Sciatic nerve (tissue), 2 donors: Measurements from ENCODE around the gene TTC7B. TPM values are rescaled to one million over a fixed set of nuclear protein-coding genes. Genes with fewer than 3 reads are reported as not detected.

ENCODE experiments used
- ATAC-seq: fragments of 200-7000 bp; cut with Tn5 transposase; one replicate; pipeline ENCODE4 v1.9.1; 2020; ENCODE audit warnings: mild to moderate bottlenecking, moderate library complexity
- DNase-seq: peaks from one replicate; pipeline ENCODE4 v3.0.0-alpha.2; 2020; ENCODE audit warnings: low spot score
- intact Hi-C: fragments of 100-400 bp; cut with DNase I; formaldehyde crosslinking; loops from one replicate; pipeline ENCODE4 v1.14.2; 2022
- total RNA-seq: library from RNA; stranded (reverse); fragmentation: NEBNext Ultra II Directional; extraction: Animal tissue kit (Norgen Biotek cat#: 25700); gene quantifications from one replicate; pipeline ENCODE4 v1.2.1, GENCODE V29; 2021
- donor health status: DM: no; HTN: no; CAD: no.
- donor health status: DM: no; HTN: no; CAD: no.

Gene TTC7B
- total RNA-seq, 1 donor from 2014 or later = 41.4 TPM

DNA sequence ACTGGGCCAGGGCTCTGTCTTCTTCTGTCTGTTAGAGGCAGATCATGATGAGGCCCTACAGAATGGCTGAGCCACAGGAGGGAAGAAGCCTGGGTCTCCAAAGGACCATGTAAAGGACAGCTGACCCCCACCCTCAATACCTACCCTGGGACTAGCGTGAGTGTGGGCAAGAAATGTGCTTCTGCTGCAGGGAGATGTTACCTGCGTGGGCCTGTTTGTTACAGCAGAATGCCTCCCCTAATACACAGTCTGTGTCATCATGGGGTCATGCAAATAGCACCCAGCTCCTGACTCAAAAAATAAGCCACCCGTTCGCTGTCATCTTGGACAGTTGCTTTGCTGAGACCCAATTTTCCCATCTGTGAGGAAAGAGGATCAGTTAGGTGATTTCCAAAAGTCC lies 328.8 kb downstream of the TTC7B start:
- no peak for DNase-seq
- no peak for ATAC-seq
- intact Hi-C loops = no loop called here

DNA sequence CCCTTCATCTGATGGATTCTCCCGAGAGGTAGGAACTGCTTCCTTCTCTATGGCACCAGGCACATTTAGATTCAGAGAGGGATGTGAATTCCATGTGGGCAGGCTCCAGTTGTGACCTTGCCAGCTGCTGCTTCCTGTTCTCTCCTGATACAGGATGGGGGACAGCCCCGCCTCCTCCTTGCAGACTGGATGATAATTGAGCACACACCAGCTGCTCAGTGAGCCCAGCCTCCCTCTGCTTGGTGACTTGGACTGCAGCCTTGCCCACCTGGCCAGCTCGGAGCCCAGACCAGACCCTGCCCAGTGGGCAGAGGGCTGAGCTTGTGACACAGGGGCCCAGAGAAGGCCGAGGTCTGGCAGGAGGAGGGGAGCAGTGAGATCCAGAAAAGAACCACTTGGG lies 329.2 kb downstream of the TTC7B start:
- ATAC-seq (no peak), DNase-seq (no peak)
- intact Hi-C loops = no loop called here

DNA sequence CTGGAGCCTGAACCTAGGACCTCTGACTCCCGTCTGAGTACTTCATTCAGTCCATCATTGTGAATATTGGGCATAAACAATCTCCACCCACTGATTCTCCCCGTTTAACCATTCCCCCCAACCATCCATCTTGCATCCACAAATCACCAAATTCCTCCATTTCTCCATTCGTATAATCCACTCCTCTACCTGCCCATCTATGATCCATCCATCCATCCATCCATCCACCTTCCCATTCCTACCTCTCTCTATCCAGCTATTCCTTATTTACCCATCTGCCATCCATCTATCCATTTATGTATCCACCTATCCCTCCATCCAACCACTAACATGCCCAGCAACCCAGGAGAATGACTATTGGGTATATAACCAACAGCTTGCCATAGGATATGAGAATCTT lies 331.9 kb downstream of the TTC7B start:
- DNase-seq (no peak), ATAC-seq (no peak)
- intact Hi-C loops = no loop called here

DNA sequence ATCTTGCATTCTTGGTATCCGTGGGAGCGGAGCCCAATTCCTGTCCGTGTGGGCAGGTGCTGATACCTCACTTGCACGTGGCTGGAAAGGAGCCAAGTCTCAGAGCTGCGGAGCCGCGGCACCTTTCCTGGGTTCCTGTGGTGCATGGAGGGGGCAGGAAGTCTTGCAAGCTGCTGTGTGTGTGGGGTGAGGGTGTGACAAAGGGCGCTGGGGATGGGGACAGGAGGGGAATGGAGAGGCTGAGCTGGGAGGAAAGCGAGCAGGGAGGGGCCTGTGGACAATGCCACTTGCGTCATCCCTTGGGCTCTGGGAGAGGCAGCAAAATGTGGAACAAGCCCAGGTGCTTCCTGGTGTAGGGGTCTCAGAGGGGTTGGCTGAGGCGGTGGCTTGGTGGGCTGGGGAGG lies 332.7 kb downstream of the TTC7B start:
- ATAC-seq (no peak), DNase-seq (no peak)
- intact Hi-C loops = no loop called here

DNA sequence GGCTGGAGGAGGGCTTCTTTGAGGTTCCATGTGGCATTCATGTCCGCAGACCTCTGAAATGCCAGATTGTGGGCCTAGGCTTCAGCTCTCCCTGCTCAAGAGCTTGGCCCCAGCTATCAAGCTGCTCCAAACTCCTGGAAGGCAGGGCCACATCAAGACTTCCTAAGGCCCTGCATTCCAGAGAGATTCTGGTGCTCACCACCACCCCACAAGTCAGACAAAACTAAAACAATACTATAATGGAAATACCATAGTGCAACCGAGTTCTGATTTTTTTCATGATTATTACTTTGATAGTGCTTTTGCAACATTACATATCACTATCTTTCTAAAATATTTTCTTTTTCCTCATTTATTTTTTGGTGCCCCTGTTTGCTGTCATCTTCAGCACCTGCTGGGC lies 333.1 kb downstream of the TTC7B start:
- no peak for ATAC-seq

DNA sequence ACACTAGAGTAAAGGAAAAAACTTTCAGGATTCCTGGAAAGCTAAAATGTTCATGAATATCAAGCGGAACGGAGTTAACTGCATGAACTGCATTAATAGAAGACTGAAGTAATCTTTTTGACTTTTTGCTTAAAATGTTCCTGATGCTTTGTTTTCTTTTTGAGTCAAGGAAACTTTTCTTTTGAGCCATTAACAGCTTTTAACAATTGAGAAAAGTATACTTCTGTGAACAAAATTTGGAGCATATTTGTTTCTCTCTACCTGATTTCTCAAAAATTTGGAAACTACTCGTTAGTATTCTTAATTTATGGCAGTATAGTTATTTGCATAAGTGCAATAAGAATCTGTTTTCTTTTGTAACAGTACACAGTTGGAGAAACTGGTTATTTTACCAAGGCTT lies 340.9 kb downstream of the TTC7B start:
- DNase-seq = no peak
- intact Hi-C loops = no loop called here
- no peak for ATAC-seq

More for the DNA sequence above, 333.1 kb downstream of the TTC7B start:
- DNase-seq = no peak
- intact Hi-C loops = no loop called here

Other genes with a start within 250 kb of the TTC7B start
- gene RPS6KA5, start 244.2 kb upstream of the TTC7B start, total RNA-seq = 30.4 TPM